ENCODE measurements around the gene HMGXB3. TPM values are rescaled to one million over a fixed set of nuclear protein-coding genes. Genes with fewer than 3 reads are reported as not detected.

HMGXB3 gene
- total RNA-seq, 1 experiment from 2014 or later = 26.9 TPM

DNA sequence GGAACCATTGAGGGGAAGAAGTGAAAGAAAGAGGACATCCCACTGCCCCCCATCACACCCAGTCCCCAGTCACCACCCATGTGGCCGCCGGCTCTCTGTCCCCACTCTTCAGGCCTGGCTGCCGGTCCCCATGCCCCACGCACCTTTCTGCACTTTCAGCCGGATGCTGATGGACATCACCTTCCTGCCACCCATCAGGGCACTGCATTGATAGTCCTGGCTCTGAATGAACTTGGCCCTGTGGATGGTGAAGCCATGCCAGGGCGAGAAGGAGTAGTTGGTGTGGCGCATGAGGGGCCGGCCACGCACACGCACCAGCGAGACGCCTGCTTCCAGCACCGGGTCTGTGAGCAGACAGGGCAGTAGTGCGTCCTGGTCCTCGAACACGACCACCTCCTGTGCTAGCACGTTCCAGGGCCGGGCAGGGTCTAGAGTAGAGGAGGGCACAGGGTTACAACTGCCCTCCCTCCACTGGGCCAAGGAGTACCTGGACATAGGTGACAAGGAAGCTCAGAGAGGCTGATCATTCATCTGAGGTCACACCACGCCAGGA, 79.4 kb downstream of the HMGXB3 start:
- Histone ChIP-seq H2BK12ac (ENCODE audit: insufficient read length, low read depth, low read length) (no peak overlapping the region), H3K23me2 (ENCODE audit: insufficient read length, low read depth, low read length, poor library complexity, severe bottlenecking) (no peaks in the 10 kb centered on the region), H4K20me1 (ENCODE audit: control insufficient read depth, insufficient read depth, insufficient read length) (no peaks in the 10 kb centered on the region), H2BK5ac (ENCODE audit: insufficient read length, low read length) (no peak overlapping the region), H2BK20ac (ENCODE audit: low read depth, low read length, poor library complexity, severe bottlenecking) (no peak overlapping the region), H3K9ac (ENCODE audit: extremely low read depth, insufficient read length, low read length) (no peak overlapping the region), H3K4me2 (ENCODE audit: insufficient read depth, insufficient read length, low read length) (no peak overlapping the region), H2AK5ac (ENCODE audit: insufficient read length, low read length) (no peak overlapping the region), H3K27me3 (ENCODE audit: insufficient read depth, low read length) (no peaks in the 10 kb centered on the region), H3K56ac (ENCODE audit: insufficient read length, low read depth, low read length) (no peak overlapping the region), H2AFZ (ENCODE audit: low read length) (no peak overlapping the region), H4K5ac (ENCODE audit: insufficient read length, low read depth, low read length) (no peak overlapping the region), H3K9me3 (ENCODE audit: control insufficient read depth, low read depth, low read length) (no peaks in the 10 kb centered on the region), H4K8ac (replicated peaks; ENCODE audit: insufficient read length, low read depth, low read length) (no peak overlapping the region), H3K79me2 (ENCODE audit: insufficient read depth, low read length) (no peaks in the 10 kb centered on the region), H2BK15ac (ENCODE audit: low read depth, low read length) (no peak overlapping the region), H3K79me1 (ENCODE audit: insufficient read depth, low read depth, low read length, poor library complexity, severe bottlenecking) (no peaks in the 10 kb centered on the region), H3K4ac (ENCODE audit: low read depth, low read length) (no peak overlapping the region), H3K4me1 (ENCODE audit: insufficient read depth, low read length) (no peaks in the 10 kb centered on the region), H2BK120ac (ENCODE audit: low read depth, low read length, poor library complexity, severe bottlenecking) (no peak overlapping the region), H3T11ph (ENCODE audit: low read length) (no peak overlapping the region), H3K27ac (ENCODE audit: insufficient read length, low read depth, low read length) (no peak overlapping the region), H3K14ac (ENCODE audit: insufficient read depth, low read length) (no peak overlapping the region), H4K91ac (ENCODE audit: insufficient read length, low read depth, low read length) (no peak overlapping the region), H3K23ac (ENCODE audit: insufficient read length, low read depth, low read length) (no peak overlapping the region), H3K18ac (ENCODE audit: insufficient read length, low read depth, low read length) (no peak overlapping the region)
- TF ChIP-seq, protein P1, sequence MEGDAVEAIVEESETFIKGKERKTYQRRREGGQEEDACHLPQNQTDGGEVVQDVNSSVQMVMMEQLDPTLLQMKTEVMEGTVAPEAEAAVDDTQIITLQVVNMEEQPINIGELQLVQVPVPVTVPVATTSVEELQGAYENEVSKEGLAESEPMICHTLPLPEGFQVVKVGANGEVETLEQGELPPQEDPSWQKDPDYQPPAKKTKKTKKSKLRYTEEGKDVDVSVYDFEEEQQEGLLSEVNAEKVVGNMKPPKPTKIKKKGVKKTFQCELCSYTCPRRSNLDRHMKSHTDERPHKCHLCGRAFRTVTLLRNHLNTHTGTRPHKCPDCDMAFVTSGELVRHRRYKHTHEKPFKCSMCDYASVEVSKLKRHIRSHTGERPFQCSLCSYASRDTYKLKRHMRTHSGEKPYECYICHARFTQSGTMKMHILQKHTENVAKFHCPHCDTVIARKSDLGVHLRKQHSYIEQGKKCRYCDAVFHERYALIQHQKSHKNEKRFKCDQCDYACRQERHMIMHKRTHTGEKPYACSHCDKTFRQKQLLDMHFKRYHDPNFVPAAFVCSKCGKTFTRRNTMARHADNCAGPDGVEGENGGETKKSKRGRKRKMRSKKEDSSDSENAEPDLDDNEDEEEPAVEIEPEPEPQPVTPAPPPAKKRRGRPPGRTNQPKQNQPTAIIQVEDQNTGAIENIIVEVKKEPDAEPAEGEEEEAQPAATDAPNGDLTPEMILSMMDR (conservative IDR thresholded peaks at IDR 0.05) = no peak
- Mint-ChIP-seq H3K36me3 (ENCODE audit: insufficient read depth in 1 of 3, low read depth in 3 of 3) (no peaks in the 10 kb centered on the region), H3K4me3 (no peak overlapping the region), H3K27me3 (ENCODE audit: low read depth) (peaks cover 5% of the 10 kb centered on the region), H3K9me3 (no peaks in the 10 kb centered on the region), H3K4me1 (peaks cover 14 to 25% of the 10 kb centered on the region in 2 experiments), H3K27ac (no peak overlapping the region)
- no CpG with 5 or more reads among the region's 19 CpGs for WGBS (ENCODE audit: extremely low coverage, insufficient read length, low lambda C conversion rate)
- DNase-seq = peak; percentile 18

Data from H9 (cell line).